Measurements from ENCODE around the gene ALX1. TPM values are rescaled to one million over a fixed set of nuclear protein-coding genes. Genes with fewer than 3 reads are reported as not detected.

ALX1 gene
- total RNA-seq, 1 donor from 2014 or later: 3.1 TPM

DNA sequence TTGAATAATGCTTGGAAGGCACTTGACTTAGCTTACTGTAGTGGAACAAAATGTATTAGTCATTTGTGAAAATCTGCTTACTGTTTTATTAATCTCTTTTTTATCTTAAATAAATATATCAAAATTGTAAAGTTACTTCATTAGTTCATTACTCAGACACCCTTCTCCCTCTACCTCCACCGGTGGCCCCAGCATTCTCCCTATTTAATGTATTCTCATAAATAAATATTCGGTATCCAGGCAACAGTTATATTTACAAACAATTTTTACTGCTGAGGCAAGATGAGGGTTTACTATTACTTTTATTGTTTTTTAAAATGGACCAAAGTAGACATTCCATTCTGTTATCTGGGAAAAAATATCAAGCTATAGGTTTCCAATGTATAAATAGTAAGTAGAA, 19.6 kb upstream of the ALX1 start:
- Mint-ChIP-seq H3K4me3 (ENCODE audit: unreplicated experiment) (no peak overlapping the region), H3K36me3 (ENCODE audit: low read depth, unreplicated experiment) (no peaks in the 10 kb centered on the region), H3K27me3 (ENCODE audit: unreplicated experiment) (no peaks in the 10 kb centered on the region), H3K4me1 (ENCODE audit: unreplicated experiment) (no peaks in the 10 kb centered on the region), H3K9me3 (ENCODE audit: unreplicated experiment) (no peaks in the 10 kb centered on the region), H3K27ac (ENCODE audit: unreplicated experiment) (no peak overlapping the region)
- TF ChIP-seq, protein P1, sequence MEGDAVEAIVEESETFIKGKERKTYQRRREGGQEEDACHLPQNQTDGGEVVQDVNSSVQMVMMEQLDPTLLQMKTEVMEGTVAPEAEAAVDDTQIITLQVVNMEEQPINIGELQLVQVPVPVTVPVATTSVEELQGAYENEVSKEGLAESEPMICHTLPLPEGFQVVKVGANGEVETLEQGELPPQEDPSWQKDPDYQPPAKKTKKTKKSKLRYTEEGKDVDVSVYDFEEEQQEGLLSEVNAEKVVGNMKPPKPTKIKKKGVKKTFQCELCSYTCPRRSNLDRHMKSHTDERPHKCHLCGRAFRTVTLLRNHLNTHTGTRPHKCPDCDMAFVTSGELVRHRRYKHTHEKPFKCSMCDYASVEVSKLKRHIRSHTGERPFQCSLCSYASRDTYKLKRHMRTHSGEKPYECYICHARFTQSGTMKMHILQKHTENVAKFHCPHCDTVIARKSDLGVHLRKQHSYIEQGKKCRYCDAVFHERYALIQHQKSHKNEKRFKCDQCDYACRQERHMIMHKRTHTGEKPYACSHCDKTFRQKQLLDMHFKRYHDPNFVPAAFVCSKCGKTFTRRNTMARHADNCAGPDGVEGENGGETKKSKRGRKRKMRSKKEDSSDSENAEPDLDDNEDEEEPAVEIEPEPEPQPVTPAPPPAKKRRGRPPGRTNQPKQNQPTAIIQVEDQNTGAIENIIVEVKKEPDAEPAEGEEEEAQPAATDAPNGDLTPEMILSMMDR (IDR thresholded peaks at IDR 0.05; ENCODE audit: unreplicated experiment): no peak
- DNase-seq (ENCODE audit: low spot score): no peak

DNA sequence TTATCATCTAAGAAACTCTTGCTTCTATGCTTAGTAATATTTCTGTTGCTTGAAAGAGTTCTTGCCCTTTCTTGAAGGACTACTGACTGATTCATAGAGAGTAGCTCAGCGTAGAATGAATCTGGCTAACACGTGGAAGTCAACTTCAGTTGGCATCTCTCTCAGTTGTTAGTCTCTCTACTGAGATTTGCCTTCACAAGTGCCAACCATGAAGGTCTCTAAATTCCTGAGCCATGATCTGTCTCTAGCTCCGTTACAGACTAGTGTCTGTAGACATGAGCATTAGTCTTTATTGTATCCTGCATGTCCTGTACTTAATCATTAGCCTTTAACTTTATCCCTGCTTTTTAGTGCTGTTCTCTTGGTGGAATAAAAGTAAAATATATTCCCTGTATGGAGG, 19.1 kb upstream of the ALX1 start:
- H3K4me1 Mint-ChIP-seq (ENCODE audit: unreplicated experiment): no peaks in the 10 kb centered on the region
- no peaks in the 10 kb centered on the region for H3K36me3 Mint-ChIP-seq (ENCODE audit: low read depth, unreplicated experiment)
- TF ChIP-seq, protein P1 (IDR thresholded peaks at IDR 0.05; ENCODE audit: unreplicated experiment): no peak
- no peak overlapping the region for H3K4me3 Mint-ChIP-seq (ENCODE audit: unreplicated experiment)
- no peak for DNase-seq (ENCODE audit: low spot score)
- no peaks in the 10 kb centered on the region for H3K27me3 Mint-ChIP-seq (ENCODE audit: unreplicated experiment)
- H3K27ac Mint-ChIP-seq (ENCODE audit: unreplicated experiment): no peak overlapping the region
- H3K9me3 Mint-ChIP-seq (ENCODE audit: unreplicated experiment): no peaks in the 10 kb centered on the region

DNA sequence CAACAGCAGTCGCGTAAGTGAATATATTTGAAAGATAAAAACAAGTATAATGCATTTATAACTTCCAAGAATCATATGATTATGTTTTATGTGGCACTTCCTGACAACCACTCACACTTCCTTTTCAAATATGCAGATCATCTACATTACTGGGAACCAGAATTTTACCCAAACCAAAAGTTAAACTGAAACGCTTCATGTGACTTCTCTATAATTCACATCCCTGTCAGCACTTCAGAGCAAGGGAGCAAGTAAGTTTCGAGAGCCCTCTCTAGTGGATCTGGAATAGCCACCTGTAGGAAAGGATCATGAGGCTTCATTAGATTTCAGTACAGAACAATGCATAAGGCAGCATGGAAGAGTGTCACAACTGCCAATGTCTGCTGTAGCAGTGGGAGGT, 13.7 kb upstream of the ALX1 start:
- no peaks in the 10 kb centered on the region for H3K27me3 Mint-ChIP-seq (ENCODE audit: unreplicated experiment)
- no peak overlapping the region for H3K27ac Mint-ChIP-seq (ENCODE audit: unreplicated experiment)

DNA sequence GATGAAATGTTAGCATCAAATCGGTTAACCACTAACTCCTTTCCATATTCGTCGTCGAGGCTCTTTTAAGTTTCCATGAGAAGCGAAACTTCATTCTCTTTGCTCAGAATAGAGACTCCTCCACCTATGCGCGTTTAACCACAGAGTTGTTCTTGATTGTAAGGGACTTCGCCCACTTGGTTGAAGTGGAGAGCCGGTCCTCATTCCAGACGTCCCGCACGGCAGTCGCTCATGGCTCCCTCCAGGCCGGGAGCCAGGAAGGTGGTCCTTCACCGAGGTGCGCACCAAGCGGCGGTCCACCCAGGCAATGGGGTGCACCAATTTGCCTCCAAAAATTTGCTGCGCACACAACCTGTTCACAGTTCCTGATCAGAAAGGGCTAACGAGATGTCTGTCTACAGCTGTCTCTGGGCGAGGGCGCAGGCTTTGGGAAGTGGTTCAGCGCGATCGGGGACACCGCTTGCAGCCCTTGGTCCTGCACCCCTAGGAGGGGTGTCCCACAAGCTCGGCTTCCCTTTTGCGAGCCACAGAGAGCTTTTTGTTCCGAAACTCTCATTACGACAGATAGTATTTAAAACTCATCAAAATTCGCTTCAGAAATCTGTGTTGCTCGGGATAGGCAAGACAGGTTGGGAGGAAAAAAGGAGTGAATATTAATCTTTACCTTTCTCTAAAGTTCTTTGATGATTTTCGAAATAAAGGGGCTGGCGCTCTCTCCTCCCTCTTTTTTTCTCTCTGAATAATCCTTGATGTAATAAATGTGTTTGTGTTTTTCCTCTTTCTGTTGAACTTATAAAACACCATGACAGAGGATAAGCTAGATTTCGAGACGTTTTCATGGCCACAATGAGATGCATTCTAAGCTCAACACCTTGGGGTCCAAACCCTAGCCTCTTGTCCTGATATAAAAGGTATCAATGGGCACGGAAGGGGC, 6.4 kb upstream of the ALX1 start:
- Mint-ChIP-seq H3K36me3 (ENCODE audit: low read depth, unreplicated experiment) (no peaks in the 10 kb centered on the region), H3K9me3 (ENCODE audit: unreplicated experiment) (no peaks in the 10 kb centered on the region), H3K27ac (ENCODE audit: unreplicated experiment) (no peak overlapping the region), H3K4me1 (ENCODE audit: unreplicated experiment) (peaks cover 18% of the 10 kb centered on the region), H3K27me3 (ENCODE audit: unreplicated experiment) (peaks cover 21% of the 10 kb centered on the region), H3K4me3 (ENCODE audit: unreplicated experiment) (peak overlapping the region; percentile 42)
- DNase-seq (ENCODE audit: low spot score): peak; percentile 19
- TF ChIP-seq, protein P1 (IDR thresholded peaks at IDR 0.05; ENCODE audit: unreplicated experiment): no peak

More for the DNA sequence above, 13.7 kb upstream of the ALX1 start:
- Mint-ChIP-seq H3K9me3 (ENCODE audit: unreplicated experiment) (no peaks in the 10 kb centered on the region), H3K4me3 (ENCODE audit: unreplicated experiment) (no peak overlapping the region), H3K4me1 (ENCODE audit: unreplicated experiment) (no peaks in the 10 kb centered on the region), H3K36me3 (ENCODE audit: low read depth, unreplicated experiment) (no peaks in the 10 kb centered on the region)
- TF ChIP-seq, protein P1 (IDR thresholded peaks at IDR 0.05; ENCODE audit: unreplicated experiment): no peak
- no peak for DNase-seq (ENCODE audit: low spot score)

DNA sequence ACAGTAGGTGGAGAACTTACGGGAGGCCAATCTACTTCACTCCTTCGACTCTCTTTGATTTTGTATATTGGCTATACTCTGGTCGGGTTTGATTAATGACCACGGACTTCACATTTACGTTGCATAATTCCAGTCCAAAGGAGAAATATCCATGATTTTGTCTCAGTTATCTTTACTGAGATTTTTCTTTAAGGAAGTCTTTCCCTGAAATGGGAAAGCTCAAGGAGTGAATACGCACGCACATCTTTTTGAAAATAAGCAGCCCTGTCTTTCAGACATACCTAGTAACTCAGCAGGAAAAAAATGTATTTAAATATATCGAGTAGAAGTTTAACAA, 5.7 kb upstream of the ALX1 start:
- H3K4me1 Mint-ChIP-seq (ENCODE audit: unreplicated experiment): peaks cover 18% of the 10 kb centered on the region
- no peaks in the 10 kb centered on the region for H3K36me3 Mint-ChIP-seq (ENCODE audit: low read depth, unreplicated experiment)
- TF ChIP-seq, protein P1 (IDR thresholded peaks at IDR 0.05; ENCODE audit: unreplicated experiment): no peak
- no peak for DNase-seq (ENCODE audit: low spot score)
- no peak overlapping the region for H3K27ac Mint-ChIP-seq (ENCODE audit: unreplicated experiment)
- no peaks in the 10 kb centered on the region for H3K9me3 Mint-ChIP-seq (ENCODE audit: unreplicated experiment)
- H3K27me3 Mint-ChIP-seq (ENCODE audit: unreplicated experiment): peaks cover 22% of the 10 kb centered on the region
- H3K4me3 Mint-ChIP-seq (ENCODE audit: unreplicated experiment): no peak overlapping the region
